ENCODE measurements around the gene C5orf47. TPM values are rescaled to one million over a fixed set of nuclear protein-coding genes. Genes with fewer than 3 reads are reported as not detected.

C5orf47 gene
- total and polyA plus RNA-seq, 2 of the 4 experiments (the other 2 are of a cell fraction) = not detected

- H3K79me1 ChIP-seq (ENCODE audit: low read depth in 1 of 2, low read length in 2 of 2) = peaks cover 0 to 5% of the 10 kb centered on the region in 2 experiments; a peak in 1 of 4 replicates
- H4K5ac ChIP-seq (ENCODE audit: low read depth, low read length) = no peak overlapping the region
- ChIA-PET CTCF (interaction anchor here (0.6 kb wide), 1 partner anchor 327 kb away, joined by 4 read pairs; no protein-coding TSS in a partner anchor), POLR2A (ENCODE audit: unreplicated experiment) (no interaction called here)
- TF ChIP-seq FOS (IDR thresholded peaks at IDR 0.05; ENCODE audit: low read depth, low read length) (no peak), MXI1 (IDR thresholded peaks at IDR 0.05; ENCODE audit: borderline replicate concordance, low read depth, low read length) (no peak), NFE2L2 (IDR thresholded peaks at IDR 0.05; ENCODE audit: low read depth, low read length) (no peak), RCOR1 (IDR thresholded peaks at IDR 0.05; ENCODE audit: insufficient replicate concordance, low read length) (no peak)
- no peak overlapping the region for H3K56ac ChIP-seq (ENCODE audit: extremely low read depth, insufficient read depth, low read length)
- no peaks in the 10 kb centered on the region for H3K9me3 ChIP-seq (ENCODE audit: control insufficient read depth, insufficient read depth, low read length)
- H3K4me3 ChIP-seq (ENCODE audit: insufficient read depth, low read depth, low read length) = no peak overlapping the region
- H3K18ac ChIP-seq (ENCODE audit: low read depth, low read length) = no peak overlapping the region
- H3K23ac ChIP-seq (ENCODE audit: low read depth, low read length) = no peak overlapping the region
- no peak overlapping the region for H2AK5ac ChIP-seq (ENCODE audit: low read depth, low read length)
- no peak overlapping the region for H3K14ac ChIP-seq (replicated peaks; ENCODE audit: low read depth, low read length)
- no peak overlapping the region for H2BK15ac ChIP-seq (ENCODE audit: low read depth, low read length)
- no peak overlapping the region for H2BK120ac ChIP-seq (ENCODE audit: low read depth, low read length)
- no peak overlapping the region for H3K4me2 ChIP-seq (ENCODE audit: low read depth, low read length)
- no peak overlapping the region for H2BK5ac ChIP-seq (ENCODE audit: low read depth, low read length, poor library complexity, severe bottlenecking)
- dilution Hi-C loops (cut with HindIII; ENCODE audit: low sequenced_read_pairs, unreplicated experiment) (no loop called here), intact Hi-C loops (cut with micrococcal nuclease) (loop anchor here (5.0 kb wide), 1 partner anchor 34 kb away; no protein-coding TSS in a partner anchor), in situ Hi-C loops (cut with MboI; ENCODE audit: low sequenced_read_pairs) (no loop called here)
- H3K27me3 ChIP-seq (ENCODE audit: control insufficient read depth, insufficient read depth, low read length) = no peaks in the 10 kb centered on the region
- no peak overlapping the region for H3K9ac ChIP-seq (ENCODE audit: low read depth, low read length)
- no peak overlapping the region for H2AFZ ChIP-seq (replicated peaks; ENCODE audit: low read length, poor library complexity)
- no peak overlapping the region for H3K27ac ChIP-seq (ENCODE audit: insufficient read depth, low read length)
- no TSS peak for BruUV-seq (replicated peaks)
- no peak overlapping the region for H4K8ac ChIP-seq (ENCODE audit: low read depth in 2 of 2, low read length in 2 of 2)
- H2AK9ac ChIP-seq (replicated peaks; ENCODE audit: low read depth, low read length, poor library complexity) = no peak overlapping the region
- no peaks in the 10 kb centered on the region for H3K9me1 ChIP-seq (ENCODE audit: insufficient read depth, low read length)
- H4K91ac ChIP-seq (ENCODE audit: insufficient read depth, low read depth, low read length) = no peak overlapping the region
- DNase-seq (no peak), ATAC-seq (ENCODE audit: low read depth) (no peak)
- H2BK20ac ChIP-seq (ENCODE audit: low read depth, low read length) = no peak overlapping the region
- H3K4ac ChIP-seq (ENCODE audit: low read depth, low read length) = no peak overlapping the region
- H3K4me1 ChIP-seq (ENCODE audit: control insufficient read depth, insufficient read depth, low read length) = peaks cover 2% of the 10 kb centered on the region
- no peaks in the 10 kb centered on the region for H4K20me1 ChIP-seq (ENCODE audit: insufficient read depth, low read length)
- H3K36me3 ChIP-seq (ENCODE audit: control insufficient read depth, insufficient read depth, low read length) = no peaks in the 10 kb centered on the region; the same call in 1 of the 2 replicates
- WGBS, 2 experiments (ENCODE audit: extremely low coverage in 2 of 2, insufficient read length in 1 of 2) = no CpG with 5 or more reads among the region's 1 CpG
These were observed 27.6 kb upstream of the C5orf47 start for GRCh38 chr5:173961418-173961817.

Data from IMR-90 (cell line).